OCI-LY3 (cell line): ENCODE data around the gene CPNE4.

Source experiments
- H2AFZ ChIP-seq: fragments of 200-600, 300-600 bp; shearing (Covaris generic); 2 replicates; pipeline ENCODE4 v1.6.0; 2014; ENCODE audit warnings: antibody characterized with exemption, low read depth, low read length
- H3K27ac ChIP-seq: fragments of 200-600, 300-600 bp; sonication (generic); 2 replicates; pipeline ENCODE4 v1.5.1; 2014; ENCODE audit warnings: mild to moderate bottlenecking, low read length, moderate library complexity, mixed read lengths
- H3K27me3 ChIP-seq: fragments of 200-600, 300-600 bp; sonication (generic); 2 replicates; pipeline ENCODE4 v1.6.1; 2014; ENCODE audit warnings: low read depth, low read length, mixed read lengths
- H3K36me3 ChIP-seq: fragments of 200-600, 300-600 bp; sonication (generic); replicated peaks from 2 replicates; pipeline ENCODE3; 2014; ENCODE audit warnings: low read depth, low read length, mixed read lengths
- H3K4me1 ChIP-seq: fragments of 300-600, 200-600 bp; sonication (generic); 2 replicates; pipeline ENCODE4 v1.6.1; 2014; ENCODE audit warnings: low read length, mixed read lengths
- H3K4me2 ChIP-seq: fragments of 200-600, 300-600 bp; sonication (generic); 2 replicates; pipeline ENCODE4 v1.6.1; 2014; ENCODE audit warnings: low read length, mixed read lengths
- H3K4me3 ChIP-seq: fragments of 300-600, 200-600 bp; sonication (generic); 2 replicates; pipeline ENCODE4 v1.5.1; 2014; ENCODE audit warnings: antibody characterized with exemption, mild to moderate bottlenecking, low read length, moderate library complexity
- H3K79me2 ChIP-seq: fragments of 300-600, 200-600 bp; shearing (Covaris generic); 2 replicates; pipeline ENCODE4 v1.6.1; 2014; ENCODE audit warnings: mild to moderate bottlenecking, low read length, mixed read lengths
- H3K9ac ChIP-seq: fragments of 300-600, 200-600 bp; shearing (Covaris generic); 2 replicates; pipeline ENCODE4 v1.6.0; 2014; ENCODE audit warnings: mild to moderate bottlenecking, low read length, moderate library complexity
- H3K9me3 ChIP-seq: fragments of 200-600, 300-600 bp; shearing (Covaris generic); 2 replicates; pipeline ENCODE4 v1.6.1; 2014; ENCODE audit warnings: low read length, mixed read lengths; ENCODE audit not compliant: insufficient read depth
- H4K20me1 ChIP-seq: fragments of 200-600, 300-600 bp; sonication (generic); 2 replicates; pipeline ENCODE4 v1.6.1; 2016; ENCODE audit warnings: low read length, mixed read lengths; ENCODE audit not compliant: insufficient read depth
- EZH2phosphoT487 ChIP-seq: fragments of 200-600 bp; shearing (Covaris generic); IDR thresholded peaks from 2 replicates; pipeline ENCODE4 v1.6.1; 2018; ENCODE audit warnings: antibody characterized with exemption, mixed run types, low read depth
- TF ChIP-seq, protein P1 (sequence below): fragments of 200-600, 300-600 bp; sonication (generic); IDR thresholded peaks from 2 replicates; pipeline ENCODE4 v1.5.1; 2014; ENCODE audit warnings: antibody characterized with exemption, low read length, low read depth

Gene CPNE4

DNA sequence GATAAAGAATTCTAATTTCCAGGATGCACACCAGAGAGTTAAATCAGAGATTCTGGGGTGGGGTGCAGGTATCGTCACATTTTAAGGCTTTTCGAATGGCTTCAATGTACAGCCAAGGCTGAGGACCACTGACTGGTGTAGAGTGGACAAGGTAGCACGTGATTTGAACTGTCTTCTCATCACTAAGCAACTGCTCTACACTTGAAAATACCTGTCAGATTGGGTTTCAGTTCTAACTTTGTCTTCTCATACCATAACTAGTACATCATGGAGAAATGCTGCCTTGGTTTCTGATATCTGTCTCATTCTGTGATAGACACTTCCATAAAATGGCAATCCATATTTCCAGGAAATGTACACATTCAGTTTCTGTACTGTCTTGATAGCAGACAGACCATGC, 474.0 kb downstream of the CPNE4 start:
- no peaks in the 10 kb centered on the region for H4K20me1 ChIP-seq
- no peak overlapping the region for H3K9ac ChIP-seq
- no peak overlapping the region for H3K27ac ChIP-seq
- TF ChIP-seq EZH2phosphoT487: no peak
- TF ChIP-seq, protein P1, sequence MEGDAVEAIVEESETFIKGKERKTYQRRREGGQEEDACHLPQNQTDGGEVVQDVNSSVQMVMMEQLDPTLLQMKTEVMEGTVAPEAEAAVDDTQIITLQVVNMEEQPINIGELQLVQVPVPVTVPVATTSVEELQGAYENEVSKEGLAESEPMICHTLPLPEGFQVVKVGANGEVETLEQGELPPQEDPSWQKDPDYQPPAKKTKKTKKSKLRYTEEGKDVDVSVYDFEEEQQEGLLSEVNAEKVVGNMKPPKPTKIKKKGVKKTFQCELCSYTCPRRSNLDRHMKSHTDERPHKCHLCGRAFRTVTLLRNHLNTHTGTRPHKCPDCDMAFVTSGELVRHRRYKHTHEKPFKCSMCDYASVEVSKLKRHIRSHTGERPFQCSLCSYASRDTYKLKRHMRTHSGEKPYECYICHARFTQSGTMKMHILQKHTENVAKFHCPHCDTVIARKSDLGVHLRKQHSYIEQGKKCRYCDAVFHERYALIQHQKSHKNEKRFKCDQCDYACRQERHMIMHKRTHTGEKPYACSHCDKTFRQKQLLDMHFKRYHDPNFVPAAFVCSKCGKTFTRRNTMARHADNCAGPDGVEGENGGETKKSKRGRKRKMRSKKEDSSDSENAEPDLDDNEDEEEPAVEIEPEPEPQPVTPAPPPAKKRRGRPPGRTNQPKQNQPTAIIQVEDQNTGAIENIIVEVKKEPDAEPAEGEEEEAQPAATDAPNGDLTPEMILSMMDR: no peak
- no peaks in the 10 kb centered on the region for H3K9me3 ChIP-seq
- H3K4me3 ChIP-seq: no peak overlapping the region
- no peak overlapping the region for H2AFZ ChIP-seq
- H3K27me3 ChIP-seq: peaks cover 2% of the 10 kb centered on the region; the same call in 1 of the 2 replicates
- no peak overlapping the region for H3K4me2 ChIP-seq
- no peaks in the 10 kb centered on the region for H3K36me3 ChIP-seq
- no peaks in the 10 kb centered on the region for H3K79me2 ChIP-seq
- peaks cover 12% of the 10 kb centered on the region; the same call in 1 of the 2 replicates for H3K4me1 ChIP-seq

DNA sequence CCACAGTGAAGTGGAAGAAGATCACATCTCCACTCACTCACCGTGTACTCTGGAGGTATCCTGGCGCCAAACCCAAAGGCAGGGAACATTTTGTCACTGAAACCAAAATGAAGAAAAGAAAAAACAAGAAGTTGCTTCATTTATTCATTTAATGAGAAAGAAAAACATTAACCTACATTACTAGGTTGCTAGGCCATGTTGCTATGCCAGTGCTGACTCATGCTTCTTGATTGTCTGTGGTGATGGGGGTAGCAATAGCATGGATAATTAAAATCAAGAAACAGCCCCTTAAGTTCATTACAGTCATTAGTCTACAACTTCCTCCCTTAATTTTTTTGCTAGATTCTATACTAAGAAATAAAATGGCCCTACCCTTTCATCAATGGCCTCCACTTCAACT, 479.4 kb downstream of the CPNE4 start:
- TF ChIP-seq EZH2phosphoT487: no peak
- TF ChIP-seq, protein P1: no peak
- Histone ChIP-seq H3K27ac (no peak overlapping the region), H3K4me2 (no peak overlapping the region), H3K79me2 (no peaks in the 10 kb centered on the region), H3K4me3 (no peak overlapping the region), H3K9me3 (no peaks in the 10 kb centered on the region), H3K27me3 (no peaks in the 10 kb centered on the region), H4K20me1 (no peaks in the 10 kb centered on the region), H2AFZ (no peak overlapping the region), H3K36me3 (no peaks in the 10 kb centered on the region), H3K4me1 (peaks cover 30% of the 10 kb centered on the region), H3K9ac (no peak overlapping the region)

DNA sequence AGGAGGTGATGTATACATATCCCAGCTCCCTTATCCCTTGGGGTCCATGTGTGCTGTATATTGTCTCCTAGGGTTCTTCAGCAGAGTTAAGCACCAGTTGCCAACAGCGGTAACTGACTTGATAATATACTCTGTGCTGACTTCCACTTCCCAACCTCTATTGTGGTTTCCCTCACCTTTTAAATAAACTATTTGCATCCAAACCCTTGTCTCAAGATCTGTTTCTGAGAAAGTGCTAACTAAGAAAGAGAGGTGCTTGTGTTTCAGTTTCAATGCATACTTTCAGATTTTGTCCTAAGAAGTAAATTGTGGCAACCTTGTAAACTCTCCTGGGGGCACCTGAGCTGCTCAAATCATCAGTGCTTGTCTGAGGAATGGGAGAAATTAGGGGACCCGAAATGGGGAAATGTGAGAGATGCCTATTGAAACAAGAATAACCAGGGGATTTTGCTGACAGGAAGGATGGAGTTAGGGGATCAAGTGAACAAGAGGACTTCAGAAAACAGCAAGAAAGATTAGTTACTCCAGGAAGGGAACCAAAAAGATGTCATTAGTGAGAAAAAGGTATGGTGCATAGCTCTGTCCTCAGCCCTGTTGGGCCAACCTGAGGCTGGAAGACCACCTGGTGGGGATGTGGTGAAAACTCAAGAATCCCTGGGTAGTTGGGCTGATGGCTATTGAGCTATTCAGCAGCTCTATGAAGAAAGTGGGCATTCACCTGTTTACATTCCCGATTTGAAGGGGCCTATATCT, 481.1 kb downstream of the CPNE4 start:
- H3K9ac ChIP-seq: no peak overlapping the region
- no peaks in the 10 kb centered on the region for H3K79me2 ChIP-seq
- H3K27me3 ChIP-seq: no peaks in the 10 kb centered on the region
- peaks cover 31% of the 10 kb centered on the region for H3K4me1 ChIP-seq
- H3K36me3 ChIP-seq: no peaks in the 10 kb centered on the region
- peak overlapping the region; percentile 51 for H3K4me2 ChIP-seq
- H3K9me3 ChIP-seq: no peaks in the 10 kb centered on the region
- H3K4me3 ChIP-seq: no peak overlapping the region; the same call in 1 of the 2 replicates
- H3K27ac ChIP-seq: peak overlapping the region; percentile 11; the same call in 1 of the 2 replicates
- no peaks in the 10 kb centered on the region for H4K20me1 ChIP-seq
- TF ChIP-seq, protein P1: no peak
- no peak overlapping the region for H2AFZ ChIP-seq

DNA sequence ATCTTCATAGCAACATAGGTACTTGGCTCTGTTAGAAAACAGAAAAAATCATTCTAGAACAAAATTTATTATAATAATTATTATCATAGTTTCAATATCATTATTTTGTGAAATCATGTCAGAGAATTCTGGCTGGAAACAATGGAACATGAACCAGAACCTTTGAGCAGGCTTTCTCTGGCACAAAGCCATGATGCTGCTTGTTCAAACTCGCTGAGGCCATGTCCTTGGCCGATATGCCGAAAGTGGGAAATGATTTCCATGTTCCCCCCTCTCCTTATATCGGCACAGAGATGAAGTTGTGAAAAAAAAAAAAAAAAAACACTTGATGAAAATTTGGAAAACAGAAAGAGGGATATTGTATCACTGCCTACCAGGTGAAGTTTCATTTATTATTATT, 483.1 kb downstream of the CPNE4 start:
- Histone ChIP-seq H3K27ac (no peak overlapping the region), H3K4me2 (no peak overlapping the region), H3K4me3 (no peak overlapping the region), H3K27me3 (no peaks in the 10 kb centered on the region), H3K36me3 (no peaks in the 10 kb centered on the region), H4K20me1 (no peaks in the 10 kb centered on the region), H2AFZ (no peak overlapping the region), H3K79me2 (no peaks in the 10 kb centered on the region), H3K4me1 (peaks cover 37% of the 10 kb centered on the region), H3K9me3 (no peaks in the 10 kb centered on the region), H3K9ac (no peak overlapping the region)
- TF ChIP-seq EZH2phosphoT487: no peak
- TF ChIP-seq, protein P1: no peak
